GM19240 (cell line): ENCODE data around the gene SYTL3.

Source experiments
- DNase-seq: peaks from one replicate; pipeline ENCODE4 v3.0.0; 2011; ENCODE audit warnings: low spot score; ENCODE audit not compliant: insufficient read length

Gene SYTL3

GRCh38 chr6:158758941-158759479 is 109.2 kb downstream of the SYTL3 start:
- no peak for DNase-seq

DNA sequence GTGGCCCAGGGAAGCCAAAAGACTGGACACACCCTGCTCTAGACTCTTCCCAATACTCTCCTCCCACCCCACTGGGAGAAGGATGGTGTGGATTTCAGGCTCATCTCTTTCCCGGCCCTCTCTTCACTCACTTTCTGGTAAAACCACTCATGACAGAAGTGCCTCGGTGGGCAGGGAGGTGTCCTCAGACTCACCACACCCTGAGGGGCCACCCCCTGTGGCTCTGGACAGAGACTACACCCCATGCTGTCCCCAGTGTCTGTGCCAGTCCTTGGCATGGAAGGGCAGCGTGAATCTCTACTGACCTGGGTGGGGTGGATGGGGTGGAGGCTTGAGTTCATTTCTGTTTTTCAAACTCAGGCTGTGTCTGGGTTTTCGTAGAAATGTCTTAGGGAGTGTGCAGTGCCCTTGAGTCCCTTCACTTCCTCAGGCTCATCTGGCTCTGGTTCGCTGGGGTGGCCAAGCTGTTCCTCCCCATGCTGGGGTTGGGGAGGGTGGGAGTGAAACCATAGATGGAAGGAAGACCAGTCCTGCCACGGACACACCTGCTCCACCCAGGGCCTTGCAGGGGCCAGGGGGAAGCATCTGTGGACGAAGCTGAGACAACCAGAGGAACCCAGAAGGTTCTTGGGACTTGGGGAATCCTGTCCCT is 110.2 kb downstream of the SYTL3 start:
- DNase-seq = no peak

DNA sequence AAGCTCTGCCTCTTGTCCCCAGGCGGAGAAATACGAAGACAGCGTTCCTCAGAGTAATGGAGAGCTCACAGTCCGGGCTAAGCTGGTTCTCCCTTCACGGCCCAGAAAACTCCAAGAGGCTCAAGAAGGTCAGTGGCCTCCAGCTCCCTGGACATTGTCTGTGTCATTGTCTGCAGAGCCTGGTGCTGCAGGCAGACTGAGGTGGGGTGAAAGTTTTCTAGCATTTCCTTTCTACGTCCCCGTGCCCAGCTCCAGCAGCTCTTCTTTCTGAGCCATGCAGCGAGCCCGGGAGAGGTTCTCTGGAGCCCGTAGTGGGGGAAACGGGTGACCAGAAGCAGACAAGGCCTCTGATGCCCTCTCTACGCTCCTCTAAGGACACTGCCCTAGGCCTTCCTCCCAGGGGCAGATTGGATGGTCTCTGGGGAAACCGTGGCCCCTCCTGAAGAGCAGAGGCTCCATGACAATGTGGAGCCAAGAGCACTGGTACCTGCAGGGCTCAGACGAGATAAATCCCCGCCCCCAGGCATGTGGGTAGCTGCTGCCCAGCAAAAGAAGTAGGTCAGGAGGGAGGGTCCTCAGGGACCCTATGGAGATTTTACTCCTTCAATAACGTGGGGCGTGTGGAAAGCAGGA is 110.9 kb downstream of the SYTL3 start:
- no peak for DNase-seq

GRCh38 chr6:158761746-158762145 is 111.9 kb downstream of the SYTL3 start:
- no peak for DNase-seq

GRCh38 chr6:158762787-158763433 is 113.1 kb downstream of the SYTL3 start:
- DNase-seq = no peak

DNA sequence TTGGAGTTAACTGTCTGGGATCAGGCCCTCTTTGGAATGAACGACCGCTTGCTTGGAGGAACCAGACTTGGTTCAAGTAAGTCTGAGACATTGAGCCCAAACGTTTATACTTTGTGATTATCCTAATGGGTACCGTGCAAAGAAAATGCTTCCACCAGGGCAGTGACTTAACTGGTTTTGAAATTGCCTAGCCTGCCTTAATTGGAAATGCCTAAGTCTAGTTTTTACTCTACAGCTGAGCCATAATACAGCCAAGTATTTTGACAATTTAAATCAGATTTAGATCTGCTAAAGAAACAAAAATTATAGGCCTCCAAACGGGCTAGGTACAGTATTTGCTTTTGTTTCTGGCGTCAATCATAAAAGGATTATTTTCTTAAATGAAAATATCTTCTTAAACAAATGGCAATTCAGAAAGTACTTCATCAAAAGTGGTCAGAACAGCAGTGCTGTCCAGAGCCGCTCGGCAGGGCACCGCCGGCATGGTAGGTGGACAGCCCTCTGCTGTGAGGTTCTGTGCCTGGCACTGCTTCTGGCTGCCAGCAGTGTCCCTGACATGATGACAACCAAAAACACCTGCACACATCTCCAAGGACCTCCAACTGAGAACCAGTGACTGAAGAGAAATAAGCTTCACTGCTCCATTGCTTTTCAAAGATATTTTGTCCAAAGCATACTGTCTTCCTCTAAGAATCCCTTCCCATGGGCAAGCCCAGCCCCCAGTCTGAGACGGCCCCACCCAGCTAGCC is 113.8 kb downstream of the SYTL3 start:
- no peak for DNase-seq

DNA sequence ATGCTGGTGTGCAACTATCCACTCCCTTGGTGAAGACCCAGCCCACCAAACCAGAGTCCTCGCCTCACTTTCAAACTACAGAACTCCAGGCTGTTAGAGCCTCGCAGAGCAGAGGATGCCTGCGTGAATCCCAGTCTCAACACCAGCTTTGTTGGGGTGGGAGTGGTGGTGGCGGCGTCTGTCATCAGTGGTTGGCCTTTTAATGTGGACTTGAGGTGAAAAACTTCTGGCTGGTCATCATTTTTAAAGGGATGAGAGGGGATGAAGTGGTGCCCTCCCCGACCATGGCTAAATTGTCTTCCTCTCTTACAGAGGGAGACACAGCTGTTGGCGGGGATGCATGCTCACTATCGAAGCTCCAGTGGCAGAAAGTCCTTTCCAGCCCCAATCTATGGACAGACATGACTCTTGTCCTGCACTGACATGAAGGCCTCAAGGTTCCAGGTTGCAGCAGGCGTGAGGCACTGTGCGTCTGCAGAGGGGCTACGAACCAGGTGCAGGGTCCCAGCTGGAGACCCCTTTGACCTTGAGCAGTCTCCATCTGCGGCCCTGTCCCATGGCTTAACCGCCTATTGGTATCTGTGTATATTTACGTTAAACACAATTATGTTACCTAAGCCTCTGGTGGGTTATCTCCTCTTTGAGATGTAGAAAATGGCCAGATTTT is 114.5 kb downstream of the SYTL3 start:
- no peak for DNase-seq

GRCh38 chr6:158764926-158765325 is 115.1 kb downstream of the SYTL3 start:
- DNase-seq = no peak

DNA sequence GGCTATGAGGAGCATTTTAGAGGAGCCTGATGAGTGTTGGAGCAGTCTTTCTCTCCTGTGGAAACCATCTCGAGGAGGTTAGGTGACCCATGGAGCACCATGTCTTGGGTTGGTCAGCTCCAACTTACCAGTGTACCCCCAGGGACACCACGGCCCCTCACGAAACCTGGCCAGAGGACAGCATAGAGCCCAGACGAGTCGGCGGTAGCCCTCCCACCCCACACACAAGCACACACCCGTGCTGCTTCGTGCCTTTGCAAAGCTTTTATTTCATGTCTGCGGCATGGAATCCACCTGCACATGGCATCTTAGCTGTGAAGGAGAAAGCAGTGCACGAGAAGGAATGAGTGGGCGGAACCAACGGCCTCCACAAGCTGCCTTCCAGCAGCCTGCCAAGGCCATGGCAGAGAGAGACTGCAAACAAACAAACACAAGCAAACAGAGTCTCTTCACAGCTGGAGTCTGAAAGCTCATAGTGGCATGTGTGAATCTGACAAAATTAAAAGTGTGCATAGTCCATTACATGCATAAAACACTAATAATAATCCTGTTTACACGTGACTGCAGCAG is 115.7 kb downstream of the SYTL3 start:
- no peak for DNase-seq

DNA sequence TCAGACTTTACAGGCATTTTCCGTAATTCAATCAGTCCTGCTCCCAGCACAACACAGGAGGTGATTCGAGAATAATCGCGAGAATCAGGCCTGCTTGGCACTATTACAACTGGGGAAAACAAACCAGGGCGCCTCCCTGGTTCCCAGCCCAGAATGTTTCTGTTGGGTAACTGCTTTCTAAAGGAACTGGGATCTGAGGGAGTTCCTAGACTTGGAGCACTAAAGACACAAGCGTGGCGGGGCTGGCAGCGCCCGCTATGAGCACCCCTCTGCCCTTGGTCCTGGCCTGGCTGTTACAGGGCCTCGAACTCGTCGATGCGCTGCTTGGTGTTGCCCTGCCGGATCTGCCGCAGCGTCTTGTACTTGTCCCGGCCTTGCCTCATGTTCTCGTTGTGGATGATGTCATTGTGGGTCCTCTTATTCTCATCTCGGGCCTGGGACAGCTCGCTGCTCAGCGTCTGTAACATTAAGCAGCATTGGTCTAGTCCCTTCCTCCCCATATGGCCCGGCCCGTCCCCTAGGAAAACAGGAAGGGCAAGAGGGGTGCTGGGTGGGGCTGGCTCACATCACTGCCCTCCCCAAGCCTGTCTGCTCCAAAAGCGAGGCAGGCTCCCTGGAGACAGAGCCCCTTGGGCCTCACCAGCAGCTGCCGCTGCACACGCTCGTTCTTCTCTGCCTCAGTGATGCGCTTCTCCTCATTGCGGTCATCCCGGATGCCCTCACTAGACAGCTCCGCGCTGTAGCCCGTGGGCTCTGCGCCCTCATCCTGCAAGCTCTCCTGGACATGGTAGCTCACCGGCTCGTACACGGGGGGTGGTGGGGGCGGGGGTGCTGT is 117.0 kb downstream of the SYTL3 start:
- DNase-seq = no peak

DNA sequence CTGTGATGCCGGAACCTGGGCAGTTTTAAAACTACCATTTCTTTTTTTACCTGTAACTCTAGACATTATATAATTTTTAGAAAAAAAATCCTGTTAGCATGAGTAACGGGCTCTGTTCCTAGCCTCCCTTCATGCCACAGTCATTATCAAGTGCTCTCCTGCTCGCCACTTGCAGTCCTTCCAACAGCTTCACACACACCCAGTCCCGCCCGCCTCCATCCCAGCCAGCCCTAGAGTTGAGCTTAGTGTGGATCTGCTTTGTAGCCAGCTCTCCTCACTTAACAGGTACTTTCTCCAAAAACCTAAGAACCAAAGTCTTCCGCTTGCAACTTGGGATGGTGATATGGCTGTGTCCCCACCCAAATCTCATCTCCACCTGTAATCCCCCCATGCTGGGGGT is 117.9 kb downstream of the SYTL3 start:
- DNase-seq = no peak

- DNase-seq = no peak
Observed at GRCh38 chr6:158768436-158768835, 118.6 kb downstream of the SYTL3 start.

DNA sequence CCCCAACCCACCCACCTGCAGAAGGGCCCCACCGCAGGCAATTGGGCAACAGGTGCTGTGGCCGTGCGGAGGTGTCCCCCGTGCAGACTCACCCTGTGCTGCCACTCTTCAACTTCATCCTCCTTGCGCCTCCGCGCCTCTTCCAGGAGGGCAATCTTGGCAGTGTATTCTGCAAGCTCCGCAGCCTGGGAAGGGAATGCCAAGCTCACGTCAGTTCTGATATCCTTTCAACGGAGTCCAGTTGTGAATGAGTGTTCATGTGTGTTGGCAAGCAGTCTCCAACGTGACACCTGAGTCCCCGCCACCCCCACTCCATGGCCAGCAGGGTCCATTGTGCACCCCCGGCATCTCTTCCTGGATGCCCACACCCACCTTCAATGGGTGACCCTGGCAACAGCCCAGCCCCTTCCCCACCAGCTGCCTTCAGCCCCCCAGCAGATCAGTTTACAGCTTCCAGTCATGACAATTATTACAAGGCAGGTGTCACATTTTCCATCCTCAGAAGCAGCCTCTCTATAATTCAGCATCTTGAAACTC is 119.4 kb downstream of the SYTL3 start:
- DNase-seq = no peak

GRCh38 chr6:158769771-158770432 is 120.0 kb downstream of the SYTL3 start:
- DNase-seq = no peak

DNA sequence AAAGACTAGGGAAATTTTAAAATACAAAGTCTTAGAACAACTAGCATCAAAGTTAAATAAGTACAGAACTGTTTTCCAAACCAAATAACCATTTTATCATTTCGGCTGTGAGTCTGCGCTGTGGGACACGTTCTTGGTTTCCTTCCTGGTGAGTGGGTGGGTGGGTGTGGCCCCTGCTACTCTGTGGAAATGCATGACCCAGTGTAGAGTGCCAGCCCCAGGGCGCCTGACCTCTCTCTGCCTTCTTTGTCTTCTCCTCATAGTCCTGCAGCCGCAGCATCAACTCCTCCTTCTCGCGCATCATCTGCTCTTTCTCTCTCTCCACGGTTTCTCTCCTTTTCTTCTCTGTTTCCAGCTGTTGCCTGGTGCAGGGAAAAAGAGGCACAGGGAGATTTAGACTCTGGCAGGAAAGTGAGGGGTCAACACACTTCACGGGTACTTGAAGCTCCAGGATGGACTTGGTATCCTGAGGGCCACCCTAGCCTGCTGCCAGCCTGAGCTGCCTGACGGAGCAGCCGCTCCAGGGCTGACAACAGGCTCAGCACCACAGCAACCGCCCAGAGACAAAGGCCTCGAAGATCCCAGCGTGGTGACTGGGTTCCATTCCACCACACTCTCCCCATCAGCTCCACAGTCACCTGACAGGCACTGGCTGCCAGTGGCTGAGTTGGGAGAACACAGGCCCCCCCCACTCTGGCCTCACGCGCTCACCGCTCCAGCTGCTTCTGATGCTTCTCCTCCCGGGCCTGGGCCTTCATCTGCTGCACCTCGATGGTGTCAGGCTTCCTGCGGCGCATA is 120.9 kb downstream of the SYTL3 start:
- no peak for DNase-seq

- no peak for DNase-seq
Observed at GRCh38 chr6:158771399-158772152, 121.7 kb downstream of the SYTL3 start.

DNA sequence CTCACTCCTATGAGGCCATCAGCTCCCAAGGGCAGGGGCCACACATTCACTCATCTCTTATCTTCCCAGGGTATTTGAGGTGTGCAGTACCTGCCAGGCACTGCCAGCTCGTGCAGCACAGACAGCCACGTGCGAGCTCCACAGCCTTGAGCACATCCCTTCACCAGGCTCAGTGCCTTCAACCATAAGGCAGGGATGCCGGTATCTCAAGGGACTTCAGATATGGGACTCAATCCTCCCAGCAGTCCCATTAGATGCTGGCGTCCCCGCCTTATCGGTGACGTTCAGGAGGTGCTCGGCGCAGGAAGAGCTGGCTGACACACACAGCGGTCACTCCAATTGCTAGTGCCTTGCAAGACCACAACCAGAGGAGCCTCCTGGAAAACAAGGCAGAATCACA is 122.3 kb downstream of the SYTL3 start:
- DNase-seq = no peak
